ENCODE measurements around the gene OSBPL10.

DNA sequence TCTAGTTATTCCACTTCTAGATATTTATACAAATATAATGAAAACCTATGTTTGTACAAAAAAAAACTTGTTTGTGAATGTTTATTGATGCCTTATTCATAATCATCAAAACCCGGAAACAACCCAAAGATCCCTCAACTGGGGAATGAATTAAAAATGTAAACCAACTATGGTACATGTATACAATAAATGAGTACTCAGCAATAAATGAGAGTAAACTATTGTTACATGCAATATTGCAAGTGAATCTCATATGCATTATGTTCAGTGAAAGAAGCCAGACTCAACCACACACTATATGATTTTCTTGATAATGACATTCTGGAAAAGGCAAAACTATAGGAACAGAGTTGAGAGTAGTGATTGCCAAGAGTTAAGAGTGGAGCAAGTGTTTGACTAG lies 12.8 kb upstream of the OSBPL10 start:
- TF ChIP-seq, protein P1, sequence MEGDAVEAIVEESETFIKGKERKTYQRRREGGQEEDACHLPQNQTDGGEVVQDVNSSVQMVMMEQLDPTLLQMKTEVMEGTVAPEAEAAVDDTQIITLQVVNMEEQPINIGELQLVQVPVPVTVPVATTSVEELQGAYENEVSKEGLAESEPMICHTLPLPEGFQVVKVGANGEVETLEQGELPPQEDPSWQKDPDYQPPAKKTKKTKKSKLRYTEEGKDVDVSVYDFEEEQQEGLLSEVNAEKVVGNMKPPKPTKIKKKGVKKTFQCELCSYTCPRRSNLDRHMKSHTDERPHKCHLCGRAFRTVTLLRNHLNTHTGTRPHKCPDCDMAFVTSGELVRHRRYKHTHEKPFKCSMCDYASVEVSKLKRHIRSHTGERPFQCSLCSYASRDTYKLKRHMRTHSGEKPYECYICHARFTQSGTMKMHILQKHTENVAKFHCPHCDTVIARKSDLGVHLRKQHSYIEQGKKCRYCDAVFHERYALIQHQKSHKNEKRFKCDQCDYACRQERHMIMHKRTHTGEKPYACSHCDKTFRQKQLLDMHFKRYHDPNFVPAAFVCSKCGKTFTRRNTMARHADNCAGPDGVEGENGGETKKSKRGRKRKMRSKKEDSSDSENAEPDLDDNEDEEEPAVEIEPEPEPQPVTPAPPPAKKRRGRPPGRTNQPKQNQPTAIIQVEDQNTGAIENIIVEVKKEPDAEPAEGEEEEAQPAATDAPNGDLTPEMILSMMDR (IDR thresholded peaks at IDR 0.05) = no peak
- TF ChIP-seq POLR2A (IDR thresholded peaks at IDR 0.05) = no peak
